Activated T-cell treated with anti-CD3 and anti-CD28 coated beads for 24 hours (primary cell): Measurements from ENCODE around the gene COLEC12.

Experiments used
- DNase-seq: peaks from one replicate; pipeline ENCODE4 v3.0.0-alpha.2; 2020; ENCODE audit warnings: low read depth

Gene COLEC12

GRCh38 chr18:389658-390357 is 110.7 kb downstream of the COLEC12 start:
- DNase-seq: no peak

- no peak for DNase-seq
Measured at GRCh38 chr18:388200-388599, 112.3 kb downstream of the COLEC12 start.

GRCh38 chr18:386994-387393 is 113.5 kb downstream of the COLEC12 start:
- DNase-seq: no peak

GRCh38 chr18:384897-385296 is 115.6 kb downstream of the COLEC12 start:
- no peak for DNase-seq

GRCh38 chr18:383135-383534 is 117.4 kb downstream of the COLEC12 start:
- DNase-seq: no peak

- no peak for DNase-seq
Measured at GRCh38 chr18:382423-382984, 118.0 kb downstream of the COLEC12 start.

- no peak for DNase-seq
Measured at GRCh38 chr18:379681-380330, 120.7 kb downstream of the COLEC12 start.

GRCh38 chr18:378079-378478 is 122.4 kb downstream of the COLEC12 start:
- no peak for DNase-seq

- no peak for DNase-seq
Measured at GRCh38 chr18:377088-377487, 123.4 kb downstream of the COLEC12 start.

- DNase-seq: no peak
Measured at GRCh38 chr18:376311-376710, 124.2 kb downstream of the COLEC12 start.

- DNase-seq: no peak
Measured at GRCh38 chr18:374721-375168, 125.8 kb downstream of the COLEC12 start.

GRCh38 chr18:373780-374179 is 126.7 kb downstream of the COLEC12 start:
- DNase-seq: no peak

GRCh38 chr18:371609-371982 is 128.9 kb downstream of the COLEC12 start:
- no peak for DNase-seq

- no peak for DNase-seq
Measured at GRCh38 chr18:370751-371608, 129.5 kb downstream of the COLEC12 start.

- DNase-seq: no peak
Measured at GRCh38 chr18:369224-370015, 131.1 kb downstream of the COLEC12 start.

GRCh38 chr18:366466-367061 is 133.9 kb downstream of the COLEC12 start:
- no peak for DNase-seq

GRCh38 chr18:365651-366050 is 134.8 kb downstream of the COLEC12 start:
- no peak for DNase-seq

GRCh38 chr18:364256-364826 is 136.2 kb downstream of the COLEC12 start:
- no peak for DNase-seq

- DNase-seq: no peak
Measured at GRCh38 chr18:363301-364085, 137.0 kb downstream of the COLEC12 start.
